Thymus (tissue), 14 donors: ENCODE data around the gene SPC24. TPM values are rescaled to one million over a fixed set of nuclear protein-coding genes. Genes with fewer than 3 reads are reported as not detected.

Experiments
- DNase-seq, 9 donors: peaks; one replicate each; pipeline ENCODE4 v3.0.0-alpha.2; 2013; ENCODE audit warnings: low spot score in 9 of 9, low read depth in 6 of 9, missing footprints in 1 of 9
- H3K27ac ChIP-seq, 2 donors: one replicate each; pipeline ENCODE4 v1.5.1; 2013; ENCODE audit warnings: control low read depth in 1 of 2, low read depth in 1 of 2, low read length in 1 of 2, mild to moderate bottlenecking in 1 of 2, moderate library complexity in 1 of 2
- H3K27me3 ChIP-seq, 2 donors: one replicate each; pipeline ENCODE4 v1.5.1; 2013; ENCODE audit warnings: low read length in 1 of 2; ENCODE audit not compliant: control insufficient read depth in 2 of 2, insufficient read depth in 1 of 2
- H3K36me3 ChIP-seq, 2 donors: one replicate each; pipeline ENCODE4 v1.5.1; 2013; ENCODE audit warnings: low read length in 1 of 2, mild to moderate bottlenecking in 1 of 2, moderate library complexity in 1 of 2; ENCODE audit not compliant: control insufficient read depth in 2 of 2, insufficient read depth in 2 of 2
- H3K4me1 ChIP-seq, 2 donors: one replicate each; pipeline ENCODE4 v1.5.1; 2013; ENCODE audit warnings: low read length in 2 of 2; ENCODE audit not compliant: control insufficient read depth in 2 of 2, insufficient read depth in 2 of 2
- H3K4me3 ChIP-seq, 2 donors: one replicate each; pipeline ENCODE4 v1.5.1; 2013; ENCODE audit warnings: low read length in 2 of 2, control low read depth in 1 of 2, mild to moderate bottlenecking in 1 of 2
- H3K9me3 ChIP-seq, 2 donors: one replicate each; pipeline ENCODE4 v1.5.1; 2013; ENCODE audit warnings: low read length in 1 of 2, mild to moderate bottlenecking in 1 of 2; ENCODE audit not compliant: control insufficient read depth in 2 of 2, insufficient read depth in 1 of 2
- WGBS: extraction: QIAGEN DNeasy Blood & Tissue Kit; methylation state at CpG from one replicate; pipeline ENCODE4 v1.1.7; 2013; 5-methylcytosine and 5-hydroxymethylcytosine counted together
- long read RNA-seq, 10 donors: transcript quantifications; one replicate each; lab custom pipeline, GENCODE V29; 2026
- polyA plus RNA-seq: library from polyadenylated mRNA; stranded (reverse); fragments of 200-250 nt; gene quantifications from one replicate; pipeline ENCODE4 v1.2.3, GENCODE V29; 2013
- total RNA-seq: library from RNA; stranded (reverse); fragments of 120-200 nt; gene quantifications from one replicate; pipeline ENCODE4 v1.2.4, GENCODE V29; 2013
- donor health status: healthy.

The SPC24 gene, protein sequence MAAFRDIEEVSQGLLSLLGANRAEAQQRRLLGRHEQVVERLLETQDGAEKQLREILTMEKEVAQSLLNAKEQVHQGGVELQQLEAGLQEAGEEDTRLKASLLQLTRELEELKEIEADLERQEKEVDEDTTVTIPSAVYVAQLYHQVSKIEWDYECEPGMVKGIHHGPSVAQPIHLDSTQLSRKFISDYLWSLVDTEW
- 46.1 TPM for total RNA-seq
- polyA plus RNA-seq: 4.0 TPM
- long read RNA-seq, donor 1, partial matches to known transcripts: 0 of 2 reads
- long read RNA-seq, donor 1, other reads (novel, unspliced or antisense): 0 of 2 reads
- long read RNA-seq, donor 2, transcript SPC24-206 (5 exons, 2,315 nt): major isoform, 12 of 15 reads
- long read RNA-seq, donor 2, partial matches to known transcripts: 0 of 15 reads
- long read RNA-seq, donor 2, other reads (novel, unspliced or antisense): 0 of 15 reads
- long read RNA-seq, donor 3, transcript SPC24-206 (5 exons, 2,315 nt): major isoform, 8 of 10 reads
- long read RNA-seq, donor 3, partial matches to known transcripts: 0 of 10 reads
- long read RNA-seq, donor 3, other reads (novel, unspliced or antisense): 0 of 10 reads
- long read RNA-seq, donor 4, partial matches to known transcripts: 10 of 14 reads
- long read RNA-seq, donor 4, other reads (novel, unspliced or antisense): 0 of 14 reads
- long read RNA-seq, donor 5, transcript SPC24-206 (5 exons, 2,315 nt): major isoform, 9 of 13 reads
- long read RNA-seq, donor 5, partial matches to known transcripts: 0 of 13 reads
- long read RNA-seq, donor 5, other reads (novel, unspliced or antisense): 0 of 13 reads
- long read RNA-seq, donor 6, transcript SPC24-206 (5 exons, 2,315 nt): major isoform, 12 of 13 reads
- long read RNA-seq, donor 6, partial matches to known transcripts: 0 of 13 reads
- long read RNA-seq, donor 6, other reads (novel, unspliced or antisense): 0 of 13 reads
- long read RNA-seq, donor 7, transcript SPC24-206 (5 exons, 2,315 nt): major isoform, 9 of 63 reads
- long read RNA-seq, donor 7, partial matches to known transcripts: 53 of 63 reads
- long read RNA-seq, donor 7, other reads (novel, unspliced or antisense): 0 of 63 reads
- long read RNA-seq, donor 8, transcript SPC24-206 (5 exons, 2,315 nt): major isoform, 5 of 6 reads
- long read RNA-seq, donor 8, partial matches to known transcripts: 0 of 6 reads
- long read RNA-seq, donor 8, other reads (novel, unspliced or antisense): 0 of 6 reads
- long read RNA-seq, donor 9, transcript SPC24-206 (5 exons, 2,315 nt): major isoform, 8 of 9 reads
- long read RNA-seq, donor 9, partial matches to known transcripts: 0 of 9 reads
- long read RNA-seq, donor 9, other reads (novel, unspliced or antisense): 0 of 9 reads
- long read RNA-seq, donor 10, transcript SPC24-206 (5 exons, 2,315 nt): major isoform, 10 of 14 reads
- long read RNA-seq, donor 10, partial matches to known transcripts: 0 of 14 reads
- long read RNA-seq, donor 10, other reads (novel, unspliced or antisense): 0 of 14 reads

- DNase-seq: peak; percentile 93 to 98 (median 95)
- peak within 1 kb of the TSS; percentile 73 to 87 for H3K4me3 ChIP-seq
- H3K36me3 ChIP-seq: peaks cover 0 to 10% of the 10 kb centered on the region in 2 donors
- H3K27me3 ChIP-seq: no peaks in the 10 kb centered on the region
- under 1% methylated on average over 50 of the region's 50 CpGs for WGBS
- peak within 1 kb of the TSS; percentile 88 to 90 for H3K27ac ChIP-seq
- peaks cover 11 to 22% of the 10 kb centered on the region in 2 donors for H3K4me1 ChIP-seq
- peaks cover 0 to 4% of the 10 kb centered on the region in 2 donors for H3K9me3 ChIP-seq
These were observed at the start of gene SPC24 for GRCh38 chr19:11155373-11156120. SPC24 (minus strand) TSS chr19:11155782; CDS start chr19:11155776, 6 bp downstream.

GRCh38 chr19:11204943-11205349 is 49.4 kb upstream of the SPC24 start:
- no peak for DNase-seq
- H3K27me3 ChIP-seq: no peaks in the 10 kb centered on the region
- no peaks in the 10 kb centered on the region for H3K36me3 ChIP-seq
- peaks cover 0 to 3% of the 10 kb centered on the region in 2 donors for H3K4me1 ChIP-seq
- 9% methylated on average over 5 of the region's 5 CpGs for WGBS
- H3K9me3 ChIP-seq: peaks cover 0 to 4% of the 10 kb centered on the region in 2 donors
- no peak overlapping the region for H3K27ac ChIP-seq
- H3K4me3 ChIP-seq: no peak overlapping the region

DNA sequence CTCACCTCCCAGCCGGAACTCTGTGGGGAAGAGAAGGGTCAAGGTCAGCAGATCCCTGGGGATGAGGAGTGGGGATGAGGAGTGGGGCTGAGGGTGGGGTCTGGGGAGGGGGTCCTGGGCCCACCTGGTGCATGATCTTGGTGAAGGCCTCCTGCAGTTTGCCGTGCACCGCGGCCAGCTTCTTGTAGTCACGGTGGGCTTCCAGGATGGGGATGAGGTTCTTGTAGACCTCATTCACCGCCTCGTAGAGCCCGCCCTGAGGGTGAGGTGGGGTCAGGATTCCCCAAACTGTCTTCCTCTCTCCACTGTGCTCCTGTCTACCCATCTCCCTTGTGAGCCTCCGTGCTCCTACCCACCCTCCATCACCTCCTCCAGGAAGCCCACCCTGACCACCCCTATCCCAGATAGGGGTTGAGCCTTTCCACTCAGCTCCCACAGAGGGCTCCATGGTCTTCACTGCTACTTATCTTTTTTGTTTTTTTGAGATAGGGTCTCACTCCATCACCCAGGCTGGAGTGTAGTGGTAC is 48.6 kb upstream of the SPC24 start:
- no peaks in the 10 kb centered on the region for H3K9me3 ChIP-seq
- H3K27ac ChIP-seq: no peak overlapping the region
- no peaks in the 10 kb centered on the region for H3K36me3 ChIP-seq
- WGBS: 91% methylated on average over 9 of the region's 9 CpGs
- peaks cover 0 to 3% of the 10 kb centered on the region in 2 donors for H3K27me3 ChIP-seq
- no peak for DNase-seq
- H3K4me3 ChIP-seq: no peak overlapping the region
- H3K4me1 ChIP-seq: peaks cover 0 to 3% of the 10 kb centered on the region in 2 donors

DNA sequence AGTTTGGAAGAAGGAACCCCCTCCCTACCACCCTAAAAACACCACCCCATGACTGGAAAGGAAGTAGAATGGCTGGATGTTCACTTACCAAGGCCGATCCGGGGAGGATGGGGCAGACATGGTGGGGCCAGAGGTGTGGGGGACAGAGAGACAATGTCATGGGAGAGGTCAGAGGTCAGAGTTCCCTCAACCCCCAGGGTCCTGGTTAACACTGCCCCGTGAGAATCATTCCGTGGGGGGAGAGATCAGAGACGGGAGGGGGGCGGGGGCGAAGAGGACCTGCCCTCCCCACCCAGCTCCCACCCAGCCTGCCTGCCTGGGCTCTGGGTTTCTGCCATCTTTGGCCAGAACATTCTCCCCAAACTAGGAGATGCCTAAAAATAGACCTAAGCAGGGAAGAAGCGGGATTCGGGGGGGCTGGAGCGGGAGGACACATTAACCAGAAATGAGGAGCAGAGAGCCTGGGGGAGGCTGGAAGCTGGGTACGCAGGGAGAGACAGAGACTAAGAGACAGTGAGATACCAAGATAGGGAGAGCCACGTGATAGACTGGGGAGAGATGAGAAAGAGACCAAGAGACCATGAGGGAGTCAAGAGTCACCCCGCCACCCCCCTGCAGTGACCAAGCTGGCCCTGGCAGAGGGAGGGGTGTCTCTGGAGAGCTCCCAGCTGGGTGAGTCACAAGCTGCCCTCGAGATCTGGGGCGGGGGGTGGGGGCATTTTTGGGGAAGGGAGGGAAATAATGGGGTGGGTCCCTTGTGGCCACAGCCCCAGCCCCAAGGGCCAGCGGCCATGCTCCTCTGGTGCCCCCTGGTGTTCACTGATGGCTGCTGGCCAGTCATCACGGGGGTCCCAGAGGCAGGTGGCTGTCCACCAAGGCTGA is 47.9 kb upstream of the SPC24 start:
- H3K4me3 ChIP-seq: no peak overlapping the region
- H3K27ac ChIP-seq: peak overlapping the region in 1 of 2 donors; percentile 40
- no peaks in the 10 kb centered on the region for H3K36me3 ChIP-seq
- peaks cover 0 to 3% of the 10 kb centered on the region in 2 donors for H3K27me3 ChIP-seq
- DNase-seq: peak in 5 of 9 donors; percentile 15 to 45 (median 36)
- 69% methylated on average over 17 of the region's 17 CpGs for WGBS
- no peaks in the 10 kb centered on the region for H3K9me3 ChIP-seq
- H3K4me1 ChIP-seq: peaks cover 0 to 3% of the 10 kb centered on the region in 2 donors

- no peaks in the 10 kb centered on the region for H3K36me3 ChIP-seq
- H3K4me3 ChIP-seq: no peak overlapping the region
- 88% methylated on average over 20 of the region's 20 CpGs for WGBS
These were observed 47.1 kb upstream of the SPC24 start for GRCh38 chr19:11202488-11203193.

DNA sequence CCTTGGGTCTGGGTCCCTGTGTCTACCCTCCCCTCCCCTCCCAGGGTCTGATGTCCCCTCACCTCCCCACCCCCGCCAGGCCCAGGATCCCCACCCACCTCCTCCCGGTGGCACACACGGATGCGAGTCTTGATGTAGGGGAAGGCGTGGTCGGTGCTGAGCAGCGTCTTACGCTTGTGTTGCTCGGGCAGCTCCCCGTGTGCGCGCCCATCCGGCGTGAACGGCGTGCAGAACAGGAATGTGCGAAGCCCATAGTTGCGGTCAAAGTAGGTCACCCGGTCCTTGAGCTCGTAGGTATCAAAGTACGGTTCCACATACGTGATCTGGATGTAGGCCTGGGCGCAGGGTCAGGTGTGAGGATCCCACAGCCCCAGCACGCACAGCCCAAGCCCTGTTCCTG is 46.2 kb upstream of the SPC24 start:
- no peak for DNase-seq
- Histone ChIP-seq H3K27ac (peak overlapping the region; percentile 53 to 61), H3K4me1 (peaks cover 3 to 13% of the 10 kb centered on the region in 2 donors), H3K36me3 (no peaks in the 10 kb centered on the region), H3K27me3 (peaks cover 3 to 13% of the 10 kb centered on the region in 2 donors), H3K9me3 (no peaks in the 10 kb centered on the region), H3K4me3 (no peak overlapping the region)
- WGBS: 91% methylated on average over 24 of the region's 24 CpGs

More at GRCh38 chr19:11202488-11203193, 47.1 kb upstream of the SPC24 start:
- no peak for DNase-seq
- H3K4me1 ChIP-seq: peaks cover 3 to 8% of the 10 kb centered on the region in 2 donors
- H3K9me3 ChIP-seq: no peaks in the 10 kb centered on the region
- H3K27ac ChIP-seq: peak overlapping the region; percentile 40 to 43
- peaks cover 0 to 8% of the 10 kb centered on the region in 2 donors for H3K27me3 ChIP-seq

GRCh38 chr19:11200931-11201330 is 45.3 kb upstream of the SPC24 start:
- no peak for DNase-seq
- Histone ChIP-seq H3K4me3 (no peak overlapping the region), H3K27ac (no peak overlapping the region), H3K27me3 (peaks cover 4 to 21% of the 10 kb centered on the region in 2 donors), H3K36me3 (no peaks in the 10 kb centered on the region), H3K4me1 (peaks cover 3 to 17% of the 10 kb centered on the region in 2 donors), H3K9me3 (peaks cover 0 to 6% of the 10 kb centered on the region in 2 donors)
- WGBS: 99% methylated on average over 9 of the region's 9 CpGs
